DOHH2 (cell line): ENCODE data around the gene CARMIL3.

Source experiments
- H3F3A ChIP-seq: fragments of 200-600 bp; sonication (generic), shearing (Covaris generic); 2 replicates; pipeline ENCODE4 v1.6.0; 2016; ENCODE audit warnings: antibody characterized with exemption, mild to moderate bottlenecking; ENCODE audit not compliant: control insufficient read depth, insufficient read depth
- H3K27ac ChIP-seq: fragments of 200-600 bp; sonication (generic); 2 replicates; pipeline ENCODE4 v1.5.1; 2014; ENCODE audit warnings: low read depth, mild to moderate bottlenecking, low read length, moderate library complexity
- H3K27me3 ChIP-seq: fragments of 200-600 bp; sonication (generic); 2 replicates; pipeline ENCODE4 v1.6.1; 2014; ENCODE audit warnings: mild to moderate bottlenecking, low read length, mixed read lengths; ENCODE audit not compliant: control insufficient read depth
- H3K36me3 ChIP-seq: fragments of 200-600 bp; sonication (generic); 2 replicates; pipeline ENCODE4 v1.6.1; 2014; ENCODE audit warnings: mild to moderate bottlenecking, low read length, moderate library complexity, mixed read lengths; ENCODE audit not compliant: control insufficient read depth
- H3K4me1 ChIP-seq: fragments of 200-600 bp; sonication (generic); 2 replicates; pipeline ENCODE4 v1.6.1; 2014; ENCODE audit warnings: mild to moderate bottlenecking, low read length, mixed read lengths; ENCODE audit not compliant: control insufficient read depth
- H3K4me2 ChIP-seq: fragments of 200-600 bp; sonication (generic); 2 replicates; pipeline ENCODE4 v1.6.0; 2014; ENCODE audit warnings: mild to moderate bottlenecking, low read length, moderate library complexity
- H3K4me3 ChIP-seq: fragments of 200-600 bp; sonication (generic); 2 replicates; pipeline ENCODE4 v1.5.1; 2014; ENCODE audit warnings: mild to moderate bottlenecking, low read length, mixed read lengths
- H3K79me2 ChIP-seq: fragments of 200-600 bp; sonication (generic); 2 replicates; pipeline ENCODE4 v1.6.1; 2014; ENCODE audit warnings: mild to moderate bottlenecking, low read length, mixed read lengths; ENCODE audit not compliant: control insufficient read depth
- H3K9me2 ChIP-seq: fragments of 200-600 bp; sonication (generic); replicated peaks from 2 replicates; pipeline ENCODE4 v1.6.1; 2014; ENCODE audit warnings: mild to moderate bottlenecking, low read length, mixed read lengths; ENCODE audit not compliant: control insufficient read depth
- H3K9me3 ChIP-seq: fragments of 200-600 bp; sonication (generic); 2 replicates; pipeline ENCODE4 v1.6.1; 2014; ENCODE audit warnings: antibody characterized with exemption, low read length, mixed read lengths; ENCODE audit not compliant: control insufficient read depth, insufficient read depth
- H4K20me1 ChIP-seq: fragments of 200-600 bp; sonication (generic); 2 replicates; pipeline ENCODE4 v1.6.0; 2014; ENCODE audit warnings: low read depth, mild to moderate bottlenecking, antibody characterized with exemption, low read length, moderate library complexity; ENCODE audit not compliant: control insufficient read depth, insufficient read depth
- EZH2phosphoT487 ChIP-seq: fragments of 200-600 bp; sonication (generic); IDR thresholded peaks from 2 replicates; pipeline ENCODE4 v1.6.1; 2017; ENCODE audit warnings: borderline replicate concordance, mild to moderate bottlenecking, antibody characterized with exemption, low read length, moderate library complexity, mixed read lengths
- TF ChIP-seq, protein P1 (sequence below): fragments of 200-600 bp; sonication (generic); IDR thresholded peaks from one replicate; pipeline ENCODE4 v1.5.1; 2014; ENCODE audit warnings: antibody characterized with exemption, mild to moderate bottlenecking, low read depth, low read length; ENCODE audit not compliant: poor library complexity, severe bottlenecking

The CARMIL3 gene

DNA sequence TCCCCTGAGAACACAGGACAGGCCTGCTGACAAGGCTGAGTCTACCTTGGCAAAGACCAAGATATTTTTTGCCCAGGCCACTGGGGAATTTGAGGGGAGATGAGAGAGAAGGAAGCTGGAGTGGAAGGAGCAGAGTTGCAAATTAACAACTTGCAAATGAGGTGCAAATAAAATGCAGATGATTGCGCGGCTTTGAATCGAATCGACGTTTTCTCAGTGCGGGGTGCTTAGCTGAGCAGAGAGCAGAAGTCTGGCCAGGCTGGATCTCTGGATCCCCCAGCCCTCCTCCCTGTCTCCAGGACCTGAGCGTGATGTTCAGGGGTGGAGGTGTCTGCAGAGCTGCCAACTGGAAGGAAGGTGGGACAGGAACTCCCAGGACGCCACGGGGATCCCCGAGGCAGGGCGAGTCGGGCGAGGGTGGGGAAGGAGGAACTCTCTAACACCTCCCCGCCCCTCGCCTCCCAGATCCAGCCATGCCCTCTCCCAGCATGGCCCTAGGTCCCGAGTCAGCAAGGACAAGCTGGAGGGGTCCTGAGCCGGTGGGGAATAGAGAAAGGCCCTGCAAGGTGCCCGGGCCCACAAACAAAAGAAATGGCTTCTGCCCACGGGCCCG lies 527 bp upstream of the CARMIL3 start:
- peak overlapping the region; percentile 96 for H3K4me2 ChIP-seq
- H3K4me1 ChIP-seq = peaks cover 47% of the 10 kb centered on the region
- peaks cover 9% of the 10 kb centered on the region for H3F3A ChIP-seq
- TF ChIP-seq EZH2phosphoT487 = no peak
- TF ChIP-seq, protein P1, sequence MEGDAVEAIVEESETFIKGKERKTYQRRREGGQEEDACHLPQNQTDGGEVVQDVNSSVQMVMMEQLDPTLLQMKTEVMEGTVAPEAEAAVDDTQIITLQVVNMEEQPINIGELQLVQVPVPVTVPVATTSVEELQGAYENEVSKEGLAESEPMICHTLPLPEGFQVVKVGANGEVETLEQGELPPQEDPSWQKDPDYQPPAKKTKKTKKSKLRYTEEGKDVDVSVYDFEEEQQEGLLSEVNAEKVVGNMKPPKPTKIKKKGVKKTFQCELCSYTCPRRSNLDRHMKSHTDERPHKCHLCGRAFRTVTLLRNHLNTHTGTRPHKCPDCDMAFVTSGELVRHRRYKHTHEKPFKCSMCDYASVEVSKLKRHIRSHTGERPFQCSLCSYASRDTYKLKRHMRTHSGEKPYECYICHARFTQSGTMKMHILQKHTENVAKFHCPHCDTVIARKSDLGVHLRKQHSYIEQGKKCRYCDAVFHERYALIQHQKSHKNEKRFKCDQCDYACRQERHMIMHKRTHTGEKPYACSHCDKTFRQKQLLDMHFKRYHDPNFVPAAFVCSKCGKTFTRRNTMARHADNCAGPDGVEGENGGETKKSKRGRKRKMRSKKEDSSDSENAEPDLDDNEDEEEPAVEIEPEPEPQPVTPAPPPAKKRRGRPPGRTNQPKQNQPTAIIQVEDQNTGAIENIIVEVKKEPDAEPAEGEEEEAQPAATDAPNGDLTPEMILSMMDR = no peak
- no peaks in the 10 kb centered on the region for H3K79me2 ChIP-seq
- peak overlapping the region; percentile 80 for H3K4me3 ChIP-seq
- H3K27me3 ChIP-seq = peaks cover 15% of the 10 kb centered on the region
- H3K9me3 ChIP-seq = no peaks in the 10 kb centered on the region
- H3K9me2 ChIP-seq = no peaks in the 10 kb centered on the region
- H3K27ac ChIP-seq = peak overlapping the region; percentile 0; the same call in 1 of the 2 replicates
- no peaks in the 10 kb centered on the region for H3K36me3 ChIP-seq
- no peaks in the 10 kb centered on the region for H4K20me1 ChIP-seq

DNA sequence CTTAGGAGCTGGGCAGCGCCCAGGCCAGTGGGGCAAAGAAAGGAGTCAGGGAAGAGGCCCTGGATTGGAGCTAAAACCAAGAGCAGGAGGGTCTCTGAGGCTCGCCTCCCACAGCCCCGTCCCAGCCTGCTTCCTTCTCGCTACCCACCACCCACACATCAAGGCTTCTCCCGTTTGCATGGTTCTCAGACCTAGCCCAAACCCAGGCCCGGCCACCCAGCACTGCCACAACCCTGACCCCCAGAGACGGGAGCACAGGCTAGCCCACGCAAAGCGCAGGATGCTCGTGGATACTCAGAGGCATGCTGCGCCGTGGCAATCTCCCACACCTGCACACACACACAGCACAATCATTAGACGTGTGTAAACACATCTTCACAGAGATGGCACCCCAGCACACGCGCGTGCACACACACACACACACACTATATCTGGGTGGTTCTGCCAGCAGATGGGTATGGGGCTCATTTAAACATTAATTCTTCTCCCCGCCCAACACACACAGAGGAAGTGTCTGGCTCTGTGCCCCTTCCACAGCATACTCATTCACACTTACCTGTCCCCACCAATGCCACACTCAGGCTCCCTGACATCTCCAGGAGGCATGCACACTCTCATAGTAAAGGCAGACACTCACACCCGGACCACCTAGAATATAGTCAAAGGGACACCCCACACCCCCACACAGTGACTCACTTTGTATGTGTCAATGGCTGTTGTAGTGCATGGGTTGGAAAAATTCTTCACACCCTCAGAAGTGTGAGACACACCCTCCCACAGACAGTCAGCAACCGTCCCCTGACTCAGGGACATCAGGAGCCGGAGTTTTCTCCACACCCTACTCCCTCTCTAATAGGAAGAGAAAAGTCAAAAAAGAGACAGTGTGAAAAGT lies 1.1 kb downstream of the CARMIL3 start:
- TF ChIP-seq EZH2phosphoT487 = no peak
- TF ChIP-seq, protein P1 = no peak
- Histone ChIP-seq H3K36me3 (no peaks in the 10 kb centered on the region), H3K27ac (no peak overlapping the region), H3K4me1 (peaks cover 47% of the 10 kb centered on the region), H3K79me2 (no peaks in the 10 kb centered on the region), H3K9me3 (no peaks in the 10 kb centered on the region), H3F3A (peaks cover 9% of the 10 kb centered on the region), H4K20me1 (no peaks in the 10 kb centered on the region), H3K4me3 (peak overlapping the region; percentile 80), H3K27me3 (peaks cover 15% of the 10 kb centered on the region), H3K9me2 (no peaks in the 10 kb centered on the region), H3K4me2 (peak overlapping the region; percentile 96)

- Histone ChIP-seq H3K9me3 (no peaks in the 10 kb centered on the region), H3K27me3 (peaks cover 15% of the 10 kb centered on the region), H3K9me2 (no peaks in the 10 kb centered on the region), H3K27ac (no peak overlapping the region), H3F3A (peaks cover 9% of the 10 kb centered on the region), H4K20me1 (no peaks in the 10 kb centered on the region), H3K4me1 (peaks cover 38% of the 10 kb centered on the region), H3K36me3 (no peaks in the 10 kb centered on the region), H3K79me2 (no peaks in the 10 kb centered on the region), H3K4me3 (no peak overlapping the region), H3K4me2 (no peak overlapping the region)
- TF ChIP-seq, protein P1 = no peak
- TF ChIP-seq EZH2phosphoT487 = no peak
Observed at GRCh38 chr14:24053548-24054323, 1.9 kb downstream of the CARMIL3 start.
